Activated T-cell treated with anti-CD3 and anti-CD28 coated beads for 1 hour (primary cell): ENCODE measurements around the gene RTN4.
"Not testable (repeated sequence)": the region's sequence is repeated elsewhere in the genome, so short reads cannot be mapped to it uniquely, and the experiment has no call there.

Experiments used
- DNase-seq: peaks from one replicate; pipeline ENCODE4 v3.0.0-alpha.2; 2020; ENCODE audit warnings: low read depth

Gene RTN4

GRCh38 chr2:55063713-55064323 is 13.6 kb upstream of the RTN4 start:
- no peak for DNase-seq

- DNase-seq, result no peak
Observed at GRCh38 chr2:55063226-55063625, 13.0 kb upstream of the RTN4 start.

- DNase-seq, result no peak
Observed at GRCh38 chr2:55062754-55063153, 12.5 kb upstream of the RTN4 start.

GRCh38 chr2:55061523-55062344 is 11.5 kb upstream of the RTN4 start:
- DNase-seq, result no peak

GRCh38 chr2:55059793-55060192 is 9.5 kb upstream of the RTN4 start:
- no peak for DNase-seq

- DNase-seq, result no peak
Observed at GRCh38 chr2:55057474-55057873, 7.2 kb upstream of the RTN4 start.

GRCh38 chr2:55056024-55056521 is 5.8 kb upstream of the RTN4 start:
- DNase-seq, result no peak

- DNase-seq, result no peak
Observed at GRCh38 chr2:55054106-55054875, 4.0 kb upstream of the RTN4 start.

GRCh38 chr2:55053225-55053624 is 3.0 kb upstream of the RTN4 start:
- not testable (repeated sequence) for DNase-seq

GRCh38 chr2:55052129-55053061 is 2.1 kb upstream of the RTN4 start:
- DNase-seq, result no peak

- DNase-seq, result peak; percentile 9
Observed at GRCh38 chr2:55051026-55051866, 995 bp upstream of the RTN4 start.

GRCh38 chr2:55049821-55050099 is 491 bp downstream of the RTN4 start:
- no peak for DNase-seq

- peak; percentile 33 for DNase-seq
Observed at GRCh38 chr2:55049043-55049820, 1.0 kb downstream of the RTN4 start.

GRCh38 chr2:55048508-55049042 is 1.7 kb downstream of the RTN4 start:
- no peak for DNase-seq

GRCh38 chr2:55047677-55048299 is 2.5 kb downstream of the RTN4 start:
- no peak for DNase-seq

GRCh38 chr2:55045780-55046179 is 4.5 kb downstream of the RTN4 start:
- DNase-seq, result no peak

GRCh38 chr2:55043841-55044240 is 6.4 kb downstream of the RTN4 start:
- no peak for DNase-seq

- no peak for DNase-seq
Observed at GRCh38 chr2:55038428-55038827, 11.8 kb downstream of the RTN4 start.

- DNase-seq, result no peak
Observed at GRCh38 chr2:55035716-55036115, 14.5 kb downstream of the RTN4 start.
